ENCODE data around the gene SLC26A8. TPM values are rescaled to one million over a fixed set of nuclear protein-coding genes. Genes with fewer than 3 reads are reported as not detected.

Gene SLC26A8
- total RNA-seq, 4 donors from 2014 or later = 0.13 to 0.89 (median 0.60) TPM

- H3K4me1 ChIP-seq = peaks cover 29 to 44% of the 10 kb centered on the region in 2 donors
- no peaks in the 10 kb centered on the region for H3K9me3 ChIP-seq
- TF ChIP-seq POLR2A (IDR thresholded peaks at IDR 0.05) = no peak
- TF ChIP-seq CTCF (IDR thresholded peaks at IDR 0.05) = no peak
- 96% methylated on average over 2 of the region's 2 CpGs for WGBS, 2 donors
- DNase-seq = no peak
- H3K4me3 ChIP-seq (replicated peaks in 1 of 3) = no peak overlapping the region
- H3K27ac ChIP-seq = no peak overlapping the region
- no peaks in the 10 kb centered on the region for H3K36me3 ChIP-seq
- intact Hi-C loops (cut with DNase I) = no loop called here
- no peaks in the 10 kb centered on the region for H3K27me3 ChIP-seq
These were observed 42.4 kb upstream of the SLC26A8 start for GRCh38 chr6:36066817-36067216.

- H3K9me3 ChIP-seq = no peaks in the 10 kb centered on the region
These were observed 41.5 kb upstream of the SLC26A8 start for GRCh38 chr6:36065916-36066315.

GRCh38 chr6:36064770-36065396, 40.4 kb upstream of the SLC26A8 start:
- WGBS, 2 donors = 84 to 89% methylated on average over 3 of the region's 3 CpGs
- intact Hi-C loops (cut with DNase I) = no loop called here
- H3K9me3 ChIP-seq = no peaks in the 10 kb centered on the region
- no peak overlapping the region for H3K27ac ChIP-seq
- DNase-seq = no peak
- H3K4me1 ChIP-seq = peaks cover 31 to 44% of the 10 kb centered on the region in 2 donors
- H3K4me3 ChIP-seq (replicated peaks in 1 of 3) = no peak overlapping the region
- H3K36me3 ChIP-seq = peaks cover 2 to 3% of the 10 kb centered on the region in 2 donors
- TF ChIP-seq POLR2A (IDR thresholded peaks at IDR 0.05) (no peak), CTCF (IDR thresholded peaks at IDR 0.05) (no peak)
- no peaks in the 10 kb centered on the region for H3K27me3 ChIP-seq

More at GRCh38 chr6:36065916-36066315, 41.5 kb upstream of the SLC26A8 start:
- Histone ChIP-seq H3K4me1 (peaks cover 31 to 44% of the 10 kb centered on the region in 2 donors), H3K27ac (no peak overlapping the region), H3K27me3 (no peaks in the 10 kb centered on the region), H3K36me3 (no peaks in the 10 kb centered on the region), H3K4me3 (replicated peaks in 1 of 3) (no peak overlapping the region)
- no peak for DNase-seq
- TF ChIP-seq POLR2A (IDR thresholded peaks at IDR 0.05) = no peak
- TF ChIP-seq CTCF (IDR thresholded peaks at IDR 0.05) = no peak
- intact Hi-C loops (cut with DNase I) = no loop called here

GRCh38 chr6:36063318-36064060, 39.0 kb upstream of the SLC26A8 start:
- WGBS, 2 donors = 98 to 100% methylated on average over 4 of the region's 4 CpGs
- Histone ChIP-seq H3K27ac (no peak overlapping the region), H3K4me3 (replicated peaks in 1 of 3) (no peak overlapping the region), H3K9me3 (no peaks in the 10 kb centered on the region), H3K27me3 (no peaks in the 10 kb centered on the region), H3K36me3 (peaks cover 6 to 9% of the 10 kb centered on the region in 2 donors), H3K4me1 (peaks cover 24 to 37% of the 10 kb centered on the region in 2 donors)
- TF ChIP-seq CTCF (IDR thresholded peaks at IDR 0.05) = no peak
- no peak for TF ChIP-seq POLR2A (IDR thresholded peaks at IDR 0.05)
- intact Hi-C loops (cut with DNase I) = no loop called here
- no peak for DNase-seq

GRCh38 chr6:36062247-36062646, 37.8 kb upstream of the SLC26A8 start:
- no peak for DNase-seq
- no peaks in the 10 kb centered on the region for H3K9me3 ChIP-seq
- intact Hi-C loops (cut with DNase I) = no loop called here
- peaks cover 23 to 32% of the 10 kb centered on the region in 2 donors for H3K4me1 ChIP-seq
- no peak overlapping the region for H3K27ac ChIP-seq
- TF ChIP-seq CTCF (IDR thresholded peaks at IDR 0.05) (no peak), POLR2A (IDR thresholded peaks at IDR 0.05) (no peak)
- 95% methylated on average over 2 of the region's 2 CpGs for WGBS, 2 donors
- no peak overlapping the region for H3K4me3 ChIP-seq (replicated peaks in 1 of 3)
- H3K27me3 ChIP-seq = no peaks in the 10 kb centered on the region
- peaks cover 6 to 9% of the 10 kb centered on the region in 2 donors for H3K36me3 ChIP-seq
